K562 (cell line): ENCODE data around the gene ZNF672. TPM values are rescaled to one million over a fixed set of nuclear protein-coding genes. Genes with fewer than 3 reads are reported as not detected.

Experiments used
- DPF2 ChIP-seq: fragments of 450-650 bp; IDR thresholded peaks from 2 replicates; pipeline ENCODE4 v1.6.1; 2016
- GTF2F1 ChIP-seq: IDR thresholded peaks from 2 replicates; pipeline ENCODE4 v1.6.1; 2011; ENCODE audit warnings: low read depth, low read length, improper control_type of control experiment
- JUND ChIP-seq, 2 experiments: IDR thresholded peaks; 2 replicates in 1 of 2; 3 replicates in 1 of 2; pipeline ENCODE4 v1.6.1; 2011; ENCODE audit warnings: borderline replicate concordance in 2 of 2, low read depth in 2 of 2, low read length in 2 of 2, improper control_type of control experiment in 1 of 2, missing biosample characterization in 1 of 2, missing genetic modification characterization in 1 of 2, missing genetic modification reagents in 1 of 2
- KDM5B ChIP-seq: fragments of 200-600 bp; sonication (generic); IDR thresholded peaks from 2 replicates; pipeline ENCODE4 v1.6.1; 2012; ENCODE audit warnings: low read depth, mild to moderate bottlenecking, moderate library complexity, low read length, control low read depth, inconsistent platforms; ENCODE audit not compliant: insufficient replicate concordance
- LCOR ChIP-seq: sonication (generic); formaldehyde crosslinking; IDR thresholded peaks from 2 replicates; pipeline ENCODE4 v1.8.0; 2022; ENCODE audit warnings: mild to moderate bottlenecking, missing genetic modification reagents
- MAFK ChIP-seq: IDR thresholded peaks from 2 replicates; pipeline ENCODE4 v1.6.1; 2011; ENCODE audit warnings: low read length, improper control_type of control experiment
- MEF2A ChIP-seq: IDR thresholded peaks from 2 replicates; pipeline ENCODE4 v1.6.1; 2011; ENCODE audit warnings: low read depth, mild to moderate bottlenecking, low read length, moderate library complexity; ENCODE audit not compliant: control insufficient read depth
- NCOA2 ChIP-seq, 2 experiments: fragments of 450-650 bp; IDR thresholded peaks; 2 replicates each; pipeline ENCODE4 v1.6.1; 2018; ENCODE audit warnings: mild to moderate bottlenecking in 2 of 2, moderate library complexity in 1 of 2; ENCODE audit not compliant: partially characterized antibody in 2 of 2
- NFE2L1 ChIP-seq: fragments of 450-650 bp; IDR thresholded peaks from 2 replicates; pipeline ENCODE4 v1.6.1; 2016; ENCODE audit warnings: missing genetic modification characterization, low read depth, mild to moderate bottlenecking, missing compliant biosample characterization, moderate library complexity, borderline replicate concordance
- PHF21A ChIP-seq: fragments of 450-650 bp; IDR thresholded peaks from 2 replicates; pipeline ENCODE4 v1.6.1; 2017; ENCODE audit warnings: low read depth, borderline replicate concordance
- PRPF4 ChIP-seq: fragments of 200-400 bp; formaldehyde crosslinking; IDR thresholded peaks from one replicate; pipeline ENCODE4 v1.6.1; 2017; ENCODE audit warnings: low read length, low read depth, mild to moderate bottlenecking; ENCODE audit not compliant: insufficient read depth, poor library complexity, severe bottlenecking
- RBM34 ChIP-seq: fragments of 200-400 bp; formaldehyde crosslinking; IDR thresholded peaks from 2 replicates; pipeline ENCODE4 v1.6.1; 2018; ENCODE audit warnings: low read length, borderline replicate concordance; ENCODE audit not compliant: insufficient read depth
- RNF2 ChIP-seq: sonication (generic); IDR thresholded peaks from 2 replicates; pipeline ENCODE4 v1.6.1; 2016
- SMAD1 ChIP-seq: fragments of 150-350 bp; IDR thresholded peaks from 2 replicates; pipeline ENCODE4 v1.6.1; 2014; ENCODE audit warnings: low read length, low read depth; ENCODE audit not compliant: partially characterized antibody
- TAF1 ChIP-seq: IDR thresholded peaks from 2 replicates; pipeline ENCODE4 v1.6.1; 2011; ENCODE audit warnings: mild to moderate bottlenecking, low read length, moderate library complexity; ENCODE audit not compliant: insufficient read depth, control insufficient read depth, severe bottlenecking; ENCODE audit errors: extremely low read depth
- TBP ChIP-seq: optimal IDR thresholded peaks from 2 replicates; pipeline ENCODE3; 2011; ENCODE audit warnings: low read depth, low read length, improper control_type of control experiment
- ZNF41 ChIP-seq: fragments of 250-450 bp; sonication (Bioruptor Pico); conservative IDR thresholded peaks from 2 replicates; pipeline ENCODE4 v1.4.0; 2020; ENCODE audit warnings: mild to moderate bottlenecking
- polyA plus RNA-seq, 8 experiments: library from polyadenylated mRNA; depleted of rRNA in 4 of 8; stranded (reverse) in 5 of 8; unstranded in 3 of 8; fragments of >200 nt; fragmentation: Nextera tagmentation in 2 of 8; fragmentation: Illumina TruSeq in 1 of 8; extraction: Ambion mirVana in 2 of 8; extraction: Trizol in 1 of 8; gene quantifications; 2 replicates each; pipeline versions ENCODE4 v1.2.1 to v1.2.3, GENCODE V29; 2011 to 2014; ENCODE audit warnings: inconsistent platforms in 1 of 8, missing spikeins in 1 of 8
- total RNA-seq, 7 experiments: library from RNA; depleted of rRNA in 6 of 7; stranded (reverse); fragments of >200 nt in 6 of 7; fragmentation: Illumina TruSeq in 2 of 7; extraction: Trizol in 2 of 7; gene quantifications; 2 replicates each; pipeline versions ENCODE4 v1.2.1 to v1.2.3, GENCODE V29; 2011 to 2021; ENCODE audit warnings: low replicate concordance in 1 of 7
- TF ChIP-seq, protein P1 (sequence below): fragments of 450-650 bp; formaldehyde crosslinking; conservative IDR thresholded peaks from 2 replicates; pipeline ENCODE4 v1.4.0; 2022; ENCODE audit warnings: mild to moderate bottlenecking, missing genetic modification characterization
- TF ChIP-seq, protein P2 (sequence below): fragments of 450-650 bp; formaldehyde crosslinking; IDR thresholded peaks from 2 replicates; pipeline ENCODE4 v1.4.0; 2020; ENCODE audit warnings: mild to moderate bottlenecking
- TF ChIP-seq, protein P3 (sequence below): fragments of 450-650 bp; IDR thresholded peaks from 2 replicates; pipeline ENCODE4 v1.6.1; 2017; ENCODE audit warnings: antibody characterized with exemption, mild to moderate bottlenecking

The ZNF672 gene
- total and polyA plus RNA-seq, 9 of the 15 experiments (the other 6 are each of a cell fraction or from before 2014, with no cell fraction given), result 1.9 to 57.9 (median 24.1) TPM

DNA sequence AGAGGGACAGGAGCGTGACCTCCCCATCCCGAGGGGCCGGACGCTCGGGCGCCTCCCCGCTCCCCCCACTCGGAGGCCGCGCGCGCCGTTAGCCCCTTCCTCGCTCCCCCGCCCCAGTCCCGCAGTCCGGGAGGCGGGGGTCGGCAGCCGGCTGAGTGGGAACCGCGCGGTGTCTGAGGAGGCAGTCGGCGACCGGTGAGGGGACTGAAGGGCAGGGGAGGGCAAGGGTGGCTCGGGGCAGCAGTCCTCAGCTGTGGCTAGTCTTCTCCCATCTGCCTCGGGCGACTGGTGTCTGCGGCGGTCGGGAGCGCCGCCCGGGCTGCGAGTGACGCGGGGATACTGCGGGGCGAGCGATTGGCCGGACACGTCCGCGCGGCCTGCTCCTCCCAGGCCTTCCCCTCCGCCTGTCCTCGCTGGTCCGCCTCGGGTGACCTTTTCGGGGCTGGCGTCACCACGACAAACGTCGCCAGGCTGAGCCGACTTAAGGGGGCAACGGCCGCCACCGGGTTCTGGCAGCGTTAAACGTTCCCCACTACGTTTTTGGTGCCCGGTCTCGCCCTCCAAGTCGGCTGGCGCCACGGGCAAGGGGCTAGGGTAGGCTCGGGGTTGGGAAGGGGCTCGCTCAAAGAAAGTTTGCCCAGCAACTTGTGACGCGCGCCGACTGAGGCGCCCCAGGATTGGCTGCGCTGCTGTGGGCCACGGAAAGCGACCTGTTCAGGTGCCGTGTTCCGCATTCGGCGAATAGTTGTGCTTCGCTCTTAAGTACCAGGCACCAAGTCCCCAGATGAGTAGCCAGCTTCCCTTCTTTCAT is 538 bp downstream of the ZNF672 start (continued):
- TF ChIP-seq SMAD1 (peak; percentile 65), MEF2A (no peak), RBM34 (peak; percentile 81; the same call in 1 of the 2 replicates), TAF1 (peak; percentile 94), GTF2F1 (peak; percentile 93; the same call in 1 of the 2 replicates), PRPF4 (peak; percentile 87), DPF2 (peak; percentile 10; the same call in 1 of the 2 replicates), JUND (IDR thresholded peaks at IDR 0.05; ENCODE audit: borderline replicate concordance, low read depth, low read length) (no peak; the same call in 1 of the 2 replicates), JUND (tag; IDR thresholded peaks at IDR 0.05; ENCODE audit: borderline replicate concordance, low read depth, low read length) (peak; percentile 32; the same call in 1 of the 3 replicates), LCOR (CRISPR knock-in tag) (peak; percentile 93), NFE2L1 (tag) (no peak), ZNF41 (no peak), NCOA2 (IDR thresholded peaks at IDR 0.05; ENCODE audit: partially characterized antibody in 2 of 2) (no peak), PHF21A (peak; percentile 66; the same call in 1 of the 2 replicates), MAFK (no peak), TBP (peak; percentile 89), RNF2 (0 out of 2 replicates have a peak, but pooled peaks have one; percentile 62), KDM5B (peak; percentile 12)
- TF ChIP-seq, protein P1, sequence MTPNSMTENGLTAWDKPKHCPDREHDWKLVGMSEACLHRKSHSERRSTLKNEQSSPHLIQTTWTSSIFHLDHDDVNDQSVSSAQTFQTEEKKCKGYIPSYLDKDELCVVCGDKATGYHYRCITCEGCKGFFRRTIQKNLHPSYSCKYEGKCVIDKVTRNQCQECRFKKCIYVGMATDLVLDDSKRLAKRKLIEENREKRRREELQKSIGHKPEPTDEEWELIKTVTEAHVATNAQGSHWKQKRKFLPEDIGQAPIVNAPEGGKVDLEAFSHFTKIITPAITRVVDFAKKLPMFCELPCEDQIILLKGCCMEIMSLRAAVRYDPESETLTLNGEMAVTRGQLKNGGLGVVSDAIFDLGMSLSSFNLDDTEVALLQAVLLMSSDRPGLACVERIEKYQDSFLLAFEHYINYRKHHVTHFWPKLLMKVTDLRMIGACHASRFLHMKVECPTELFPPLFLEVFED (CRISPR knock-in tag), result peak; percentile 87
- TF ChIP-seq, protein P2, sequence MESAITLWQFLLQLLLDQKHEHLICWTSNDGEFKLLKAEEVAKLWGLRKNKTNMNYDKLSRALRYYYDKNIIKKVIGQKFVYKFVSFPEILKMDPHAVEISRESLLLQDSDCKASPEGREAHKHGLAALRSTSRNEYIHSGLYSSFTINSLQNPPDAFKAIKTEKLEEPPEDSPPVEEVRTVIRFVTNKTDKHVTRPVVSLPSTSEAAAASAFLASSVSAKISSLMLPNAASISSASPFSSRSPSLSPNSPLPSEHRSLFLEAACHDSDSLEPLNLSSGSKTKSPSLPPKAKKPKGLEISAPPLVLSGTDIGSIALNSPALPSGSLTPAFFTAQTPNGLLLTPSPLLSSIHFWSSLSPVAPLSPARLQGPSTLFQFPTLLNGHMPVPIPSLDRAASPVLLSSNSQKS, result 0 out of 2 replicates have a peak, but pooled peaks have one; percentile 58
- TF ChIP-seq, protein P3, sequence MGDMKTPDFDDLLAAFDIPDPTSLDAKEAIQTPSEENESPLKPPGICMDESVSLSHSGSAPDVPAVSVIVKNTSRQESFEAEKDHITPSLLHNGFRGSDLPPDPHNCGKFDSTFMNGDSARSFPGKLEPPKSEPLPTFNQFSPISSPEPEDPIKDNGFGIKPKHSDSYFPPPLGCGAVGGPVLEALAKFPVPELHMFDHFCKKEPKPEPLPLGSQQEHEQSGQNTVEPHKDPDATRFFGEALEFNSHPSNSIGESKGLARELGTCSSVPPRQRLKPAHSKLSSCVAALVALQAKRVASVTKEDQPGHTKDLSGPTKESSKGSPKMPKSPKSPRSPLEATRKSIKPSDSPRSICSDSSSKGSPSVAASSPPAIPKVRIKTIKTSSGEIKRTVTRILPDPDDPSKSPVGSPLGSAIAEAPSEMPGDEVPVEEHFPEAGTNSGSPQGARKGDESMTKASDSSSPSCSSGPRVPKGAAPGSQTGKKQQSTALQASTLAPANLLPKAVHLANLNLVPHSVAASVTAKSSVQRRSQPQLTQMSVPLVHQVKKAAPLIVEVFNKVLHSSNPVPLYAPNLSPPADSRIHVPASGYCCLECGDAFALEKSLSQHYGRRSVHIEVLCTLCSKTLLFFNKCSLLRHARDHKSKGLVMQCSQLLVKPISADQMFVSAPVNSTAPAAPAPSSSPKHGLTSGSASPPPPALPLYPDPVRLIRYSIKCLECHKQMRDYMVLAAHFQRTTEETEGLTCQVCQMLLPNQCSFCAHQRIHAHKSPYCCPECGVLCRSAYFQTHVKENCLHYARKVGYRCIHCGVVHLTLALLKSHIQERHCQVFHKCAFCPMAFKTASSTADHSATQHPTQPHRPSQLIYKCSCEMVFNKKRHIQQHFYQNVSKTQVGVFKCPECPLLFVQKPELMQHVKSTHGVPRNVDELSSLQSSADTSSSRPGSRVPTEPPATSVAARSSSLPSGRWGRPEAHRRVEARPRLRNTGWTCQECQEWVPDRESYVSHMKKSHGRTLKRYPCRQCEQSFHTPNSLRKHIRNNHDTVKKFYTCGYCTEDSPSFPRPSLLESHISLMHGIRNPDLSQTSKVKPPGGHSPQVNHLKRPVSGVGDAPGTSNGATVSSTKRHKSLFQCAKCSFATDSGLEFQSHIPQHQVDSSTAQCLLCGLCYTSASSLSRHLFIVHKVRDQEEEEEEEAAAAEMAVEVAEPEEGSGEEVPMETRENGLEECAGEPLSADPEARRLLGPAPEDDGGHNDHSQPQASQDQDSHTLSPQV, result 0 out of 2 replicates have a peak, but pooled peaks have one; percentile 67
